SK-N-SH treated with all-trans-retinoic acid at 6 μM for 48 hours (cell line): ENCODE data around the gene CRCP.

Experiments
- CSDC2 ChIP-seq: fragments of 250-450 bp; sonication (Bioruptor Pico); IDR thresholded peaks from 2 replicates; pipeline ENCODE4 v1.5.0; 2020; ENCODE audit warnings: mild to moderate bottlenecking, moderate library complexity
- ISL1 ChIP-seq: fragments of 250-450 bp; sonication (Bioruptor Pico); IDR thresholded peaks from 2 replicates; pipeline ENCODE4 v2.1.2; 2022; ENCODE audit warnings: mild to moderate bottlenecking, moderate library complexity
- PATZ1 ChIP-seq: fragments of 250-450 bp; sonication (Bioruptor Pico); IDR thresholded peaks from 2 replicates; pipeline ENCODE4 v1.8.0; 2020; ENCODE audit warnings: mild to moderate bottlenecking, moderate library complexity, borderline replicate concordance
- SNAI2 ChIP-seq: fragments of 250-450 bp; sonication (Bioruptor Pico); IDR thresholded peaks from 2 replicates; pipeline ENCODE4 v1.5.0; 2020; ENCODE audit warnings: mild to moderate bottlenecking, moderate library complexity
- TCF4 ChIP-seq: fragments of 250-450 bp; sonication (Bioruptor Pico); IDR thresholded peaks from 2 replicates; pipeline ENCODE4 v1.8.0; 2021; ENCODE audit warnings: mild to moderate bottlenecking, moderate library complexity, borderline replicate concordance
- ZC3H10 ChIP-seq: fragments of 250-450 bp; sonication (Bioruptor Pico); IDR thresholded peaks from 2 replicates; pipeline ENCODE4 v1.5.1; 2021; ENCODE audit warnings: mild to moderate bottlenecking, moderate library complexity
- ZFP3 ChIP-seq: fragments of 250-450 bp; sonication (Bioruptor Pico); IDR thresholded peaks from 2 replicates; pipeline ENCODE4 v1.5.0; 2020; ENCODE audit warnings: mild to moderate bottlenecking, moderate library complexity
- ZNF70 ChIP-seq: fragments of 450-650 bp; formaldehyde crosslinking; IDR thresholded peaks from 2 replicates; pipeline ENCODE4 v1.5.0; 2020; ENCODE audit warnings: mild to moderate bottlenecking, moderate library complexity
- ZNF8 ChIP-seq: fragments of 450-650 bp; formaldehyde crosslinking; IDR thresholded peaks from 2 replicates; pipeline ENCODE4 v1.5.0; 2020; ENCODE audit warnings: mild to moderate bottlenecking, moderate library complexity

DNA sequence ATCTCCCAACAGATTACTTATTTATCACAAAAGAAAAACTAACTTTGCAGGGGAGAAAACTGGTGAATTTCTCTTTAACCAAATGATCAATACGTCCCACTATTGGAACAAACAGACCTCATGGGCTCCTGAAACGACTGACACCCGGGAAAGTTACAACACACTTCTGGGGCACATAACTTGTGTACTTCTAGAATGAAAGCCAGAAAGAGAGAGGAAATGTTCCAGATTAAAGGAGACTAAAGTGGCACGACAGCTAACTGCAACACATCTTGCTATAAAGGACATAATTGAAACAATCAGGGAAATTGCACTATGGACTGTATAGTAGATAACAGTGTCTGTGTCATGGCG is 75.8 kb downstream of the CRCP start:
- no peak for TF ChIP-seq SNAI2 (CRISPR knock-in tag)
- no peak for TF ChIP-seq CSDC2 (CRISPR knock-in tag)
- no peak for TF ChIP-seq ISL1
- no peak for TF ChIP-seq ZNF70 (CRISPR knock-in tag)
- no peak for TF ChIP-seq PATZ1 (CRISPR knock-in tag)
- no peak for TF ChIP-seq ZFP3 (CRISPR knock-in tag)
- TF ChIP-seq TCF4 (CRISPR knock-in tag), result no peak
- TF ChIP-seq ZC3H10 (CRISPR knock-in tag), result no peak
- TF ChIP-seq ZNF8 (CRISPR knock-in tag), result no peak
